SK-N-SH treated with all-trans-retinoic acid at 6 μM for 48 hours (cell line): ENCODE results near the gene SLC12A7.

Experiments used
- ATAC-seq: fragments of 200-7000 bp; cut with Tn5 transposase; 3 replicates; pipeline ENCODE4 v1.9.1; 2020; ENCODE audit warnings: mild to moderate bottlenecking, moderate library complexity
- BACH2 ChIP-seq: fragments of 250-450 bp; sonication (Bioruptor Pico); IDR thresholded peaks from 2 replicates; pipeline ENCODE4 v1.9.0; 2021; ENCODE audit warnings: mild to moderate bottlenecking, borderline replicate concordance
- CREB5 ChIP-seq: fragments of 250-450 bp; sonication (Bioruptor Pico); IDR thresholded peaks from 2 replicates; pipeline ENCODE4 v1.5.1; 2020; ENCODE audit warnings: low read depth, mild to moderate bottlenecking, moderate library complexity
- CSDC2 ChIP-seq: fragments of 250-450 bp; sonication (Bioruptor Pico); IDR thresholded peaks from 2 replicates; pipeline ENCODE4 v1.5.0; 2020; ENCODE audit warnings: mild to moderate bottlenecking, moderate library complexity
- CSRNP3 ChIP-seq: fragments of 250-450 bp; sonication (Bioruptor Pico); IDR thresholded peaks from 2 replicates; pipeline ENCODE4 v1.5.1; 2021; ENCODE audit warnings: mild to moderate bottlenecking, moderate library complexity
- ESRRG ChIP-seq: fragments of 250-450 bp; sonication (Bioruptor Pico); IDR thresholded peaks from 2 replicates; pipeline ENCODE4 v1.6.1; 2021; ENCODE audit warnings: mild to moderate bottlenecking
- GLIS3 ChIP-seq: fragments of 250-450 bp; sonication (Bioruptor Pico); IDR thresholded peaks from 2 replicates; pipeline ENCODE4 v1.5.0; 2020; ENCODE audit warnings: mild to moderate bottlenecking, moderate library complexity
- ISL1 ChIP-seq: fragments of 250-450 bp; sonication (Bioruptor Pico); IDR thresholded peaks from 2 replicates; pipeline ENCODE4 v2.1.2; 2022; ENCODE audit warnings: mild to moderate bottlenecking, moderate library complexity
- OSR1 ChIP-seq: fragments of 250-450 bp; sonication (Bioruptor Pico); IDR thresholded peaks from 2 replicates; pipeline ENCODE4 v1.8.0; 2022; ENCODE audit warnings: moderate library complexity, mild to moderate bottlenecking, inconsistent platforms
- PATZ1 ChIP-seq: fragments of 250-450 bp; sonication (Bioruptor Pico); IDR thresholded peaks from 2 replicates; pipeline ENCODE4 v1.8.0; 2020; ENCODE audit warnings: mild to moderate bottlenecking, moderate library complexity, borderline replicate concordance
- POU6F1 ChIP-seq: fragments of 250-450 bp; sonication (Bioruptor Pico); IDR thresholded peaks from 2 replicates; pipeline ENCODE4 v1.8.0; 2021; ENCODE audit warnings: low read depth, mild to moderate bottlenecking, moderate library complexity, borderline replicate concordance
- RARB ChIP-seq: fragments of 250-450 bp; sonication (Bioruptor Pico); IDR thresholded peaks from 2 replicates; pipeline ENCODE4 v1.8.0; 2021; ENCODE audit warnings: mild to moderate bottlenecking, moderate library complexity
- SNAI2 ChIP-seq: fragments of 250-450 bp; sonication (Bioruptor Pico); IDR thresholded peaks from 2 replicates; pipeline ENCODE4 v1.5.0; 2020; ENCODE audit warnings: mild to moderate bottlenecking, moderate library complexity
- TCF4 ChIP-seq: fragments of 250-450 bp; sonication (Bioruptor Pico); IDR thresholded peaks from 2 replicates; pipeline ENCODE4 v1.8.0; 2021; ENCODE audit warnings: mild to moderate bottlenecking, moderate library complexity, borderline replicate concordance
- TOX ChIP-seq: fragments of 250-450 bp; sonication (Bioruptor Pico); IDR thresholded peaks from 2 replicates; pipeline ENCODE4 v1.8.0; 2021; ENCODE audit warnings: mild to moderate bottlenecking, moderate library complexity, borderline replicate concordance
- TSHZ2 ChIP-seq: fragments of 250-450 bp; sonication (Bioruptor Pico); IDR thresholded peaks from 2 replicates; pipeline ENCODE4 v1.5.0; 2020; ENCODE audit warnings: mild to moderate bottlenecking, moderate library complexity
- ZC3H10 ChIP-seq: fragments of 250-450 bp; sonication (Bioruptor Pico); IDR thresholded peaks from 2 replicates; pipeline ENCODE4 v1.5.1; 2021; ENCODE audit warnings: mild to moderate bottlenecking, moderate library complexity
- ZNF8 ChIP-seq: fragments of 450-650 bp; formaldehyde crosslinking; IDR thresholded peaks from 2 replicates; pipeline ENCODE4 v1.5.0; 2020; ENCODE audit warnings: mild to moderate bottlenecking, moderate library complexity

SLC12A7 gene

GRCh38 chr5:1029945-1030625 is 81.8 kb downstream of the SLC12A7 start:
- TF ChIP-seq OSR1 (CRISPR knock-in tag) (no peak), GLIS3 (CRISPR knock-in tag) (no peak), RARB (no peak), TOX (CRISPR knock-in tag) (no peak), CSRNP3 (CRISPR knock-in tag) (no peak), ESRRG (CRISPR knock-in tag) (no peak), CSDC2 (CRISPR knock-in tag) (no peak), ZC3H10 (no peak), ISL1 (CRISPR knock-in tag) (no peak), CREB5 (CRISPR knock-in tag) (no peak)
- no peak for ATAC-seq

GRCh38 chr5:1029282-1029944 is 82.5 kb downstream of the SLC12A7 start:
- no peak for TF ChIP-seq SNAI2 (CRISPR knock-in tag)
- no peak for TF ChIP-seq CREB5 (CRISPR knock-in tag)
- no peak for TF ChIP-seq TSHZ2 (CRISPR knock-in tag)
- TF ChIP-seq TCF4 (CRISPR knock-in tag), result no peak
- TF ChIP-seq CSDC2 (CRISPR knock-in tag), result no peak
- TF ChIP-seq ESRRG (CRISPR knock-in tag), result no peak
- no peak for TF ChIP-seq PATZ1 (CRISPR knock-in tag)
- TF ChIP-seq POU6F1 (CRISPR knock-in tag), result no peak
- no peak for TF ChIP-seq GLIS3 (CRISPR knock-in tag)
- no peak for TF ChIP-seq ZC3H10
- no peak for TF ChIP-seq ZNF8 (CRISPR knock-in tag)
- no peak for TF ChIP-seq BACH2 (CRISPR knock-in tag)
- no peak for ATAC-seq
